Tibial artery (tissue), 4 donors: ENCODE measurements around the gene ISYNA1.

Source experiments
- DNase-seq, 2 donors: peaks; one replicate each; pipeline ENCODE4 v3.0.0-alpha.2; 2019
- H3K27ac ChIP-seq, 2 donors: fragments of 200-600 bp; sonication (generic) in 1 of 2; 1 replicate in 1 of 2; 2 replicates in 1 of 2; pipeline ENCODE4 v1.5.1; 2018 to 2019; ENCODE audit warnings: mild to moderate bottlenecking in 1 of 2
- H3K27me3 ChIP-seq, 2 donors: fragments of 200-600 bp; sonication (generic) in 1 of 2; one replicate each; pipeline versions ENCODE4 v1.5.1 to v1.6.0; 2016 to 2019
- H3K36me3 ChIP-seq, 3 donors: fragments of 200-600 bp; sonication (generic) in 2 of 3; one replicate each; pipeline ENCODE4 v1.5.1; 2016 to 2019; ENCODE audit warnings: mild to moderate bottlenecking in 2 of 3
- H3K4me1 ChIP-seq, 4 donors: fragments of 200-600 bp; sonication (generic) in 2 of 4; 1 replicate in 3 of 4; 2 replicates in 1 of 4; pipeline ENCODE4 v1.5.1; 2016 to 2019
- H3K4me3 ChIP-seq, 2 donors: fragments of 200-600 bp; sonication (generic) in 1 of 2; 1 replicate in 1 of 2; 2 replicates in 1 of 2; pipeline ENCODE4 v1.5.1; 2018 to 2019; ENCODE audit warnings: mild to moderate bottlenecking in 2 of 2
- H3K9me3 ChIP-seq, 3 donors: fragments of 200-600 bp; sonication (generic) in 1 of 3; one replicate each; pipeline ENCODE4 v1.5.1; 2016 to 2019
- intact Hi-C: fragments of 100-400 bp; cut with DNase I; formaldehyde crosslinking; loops from one replicate; pipeline ENCODE4 v1.15.0; 2023; ENCODE audit warnings: low total_unique reads
- TF ChIP-seq, protein P1 (sequence below), 2 experiments: fragments of 200-600 bp in 1 of 2; fragments of 450-650 bp in 1 of 2; IDR thresholded peaks; one replicate each; pipeline ENCODE4 v1.5.1; 2017 to 2019; ENCODE audit warnings: antibody characterized with exemption in 2 of 2, mild to moderate bottlenecking in 1 of 2, moderate library complexity in 1 of 2

Gene ISYNA1

DNA sequence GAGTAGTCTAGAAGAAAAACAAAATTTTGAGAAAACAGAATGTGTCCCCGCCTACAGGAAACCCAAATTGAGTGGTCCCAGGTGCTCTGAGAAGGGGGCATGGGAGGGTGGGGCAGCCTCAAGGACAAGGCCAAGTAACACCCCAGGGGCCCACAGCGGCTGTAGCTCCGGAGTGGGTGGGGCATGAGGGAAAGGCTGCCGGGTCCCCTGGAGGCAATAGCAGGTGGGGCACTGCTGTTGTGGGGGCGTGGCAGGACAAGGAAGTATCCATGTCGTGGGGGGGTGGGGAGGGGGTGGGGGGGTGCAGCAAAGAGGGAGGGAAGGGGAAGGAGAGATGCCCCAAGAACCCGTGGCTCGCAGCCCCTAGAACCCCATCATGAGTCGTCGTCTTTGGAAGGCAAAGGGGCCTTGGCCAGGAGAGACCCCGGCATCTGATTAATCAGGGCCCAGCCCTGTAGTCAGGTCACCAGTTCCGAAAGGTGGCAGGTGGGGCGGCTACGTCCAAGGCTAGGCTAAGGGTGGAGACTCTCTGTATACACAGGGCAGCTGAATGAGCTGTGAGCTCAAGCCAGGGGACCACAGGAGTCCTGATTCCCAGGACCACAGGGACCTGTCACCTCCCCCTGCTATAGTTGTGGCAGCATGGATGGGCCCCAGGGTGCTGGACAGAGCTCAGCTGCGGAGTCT is 7.5 kb upstream of the ISYNA1 start:
- TF ChIP-seq, protein P1, sequence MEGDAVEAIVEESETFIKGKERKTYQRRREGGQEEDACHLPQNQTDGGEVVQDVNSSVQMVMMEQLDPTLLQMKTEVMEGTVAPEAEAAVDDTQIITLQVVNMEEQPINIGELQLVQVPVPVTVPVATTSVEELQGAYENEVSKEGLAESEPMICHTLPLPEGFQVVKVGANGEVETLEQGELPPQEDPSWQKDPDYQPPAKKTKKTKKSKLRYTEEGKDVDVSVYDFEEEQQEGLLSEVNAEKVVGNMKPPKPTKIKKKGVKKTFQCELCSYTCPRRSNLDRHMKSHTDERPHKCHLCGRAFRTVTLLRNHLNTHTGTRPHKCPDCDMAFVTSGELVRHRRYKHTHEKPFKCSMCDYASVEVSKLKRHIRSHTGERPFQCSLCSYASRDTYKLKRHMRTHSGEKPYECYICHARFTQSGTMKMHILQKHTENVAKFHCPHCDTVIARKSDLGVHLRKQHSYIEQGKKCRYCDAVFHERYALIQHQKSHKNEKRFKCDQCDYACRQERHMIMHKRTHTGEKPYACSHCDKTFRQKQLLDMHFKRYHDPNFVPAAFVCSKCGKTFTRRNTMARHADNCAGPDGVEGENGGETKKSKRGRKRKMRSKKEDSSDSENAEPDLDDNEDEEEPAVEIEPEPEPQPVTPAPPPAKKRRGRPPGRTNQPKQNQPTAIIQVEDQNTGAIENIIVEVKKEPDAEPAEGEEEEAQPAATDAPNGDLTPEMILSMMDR (IDR thresholded peaks at IDR 0.05), result no peak
- intact Hi-C loops, result no loop called here
- peaks cover 0 to 2% (median under 1%) of the 10 kb centered on the region in 4 donors for H3K4me1 ChIP-seq
- no peaks in the 10 kb centered on the region for H3K9me3 ChIP-seq
- H3K27ac ChIP-seq, result no peak overlapping the region
- H3K4me3 ChIP-seq, result no peak overlapping the region
- no peaks in the 10 kb centered on the region for H3K27me3 ChIP-seq
- peaks cover 59 to 89% (median 60%) of the 10 kb centered on the region in 3 donors for H3K36me3 ChIP-seq
- no peak for DNase-seq

DNA sequence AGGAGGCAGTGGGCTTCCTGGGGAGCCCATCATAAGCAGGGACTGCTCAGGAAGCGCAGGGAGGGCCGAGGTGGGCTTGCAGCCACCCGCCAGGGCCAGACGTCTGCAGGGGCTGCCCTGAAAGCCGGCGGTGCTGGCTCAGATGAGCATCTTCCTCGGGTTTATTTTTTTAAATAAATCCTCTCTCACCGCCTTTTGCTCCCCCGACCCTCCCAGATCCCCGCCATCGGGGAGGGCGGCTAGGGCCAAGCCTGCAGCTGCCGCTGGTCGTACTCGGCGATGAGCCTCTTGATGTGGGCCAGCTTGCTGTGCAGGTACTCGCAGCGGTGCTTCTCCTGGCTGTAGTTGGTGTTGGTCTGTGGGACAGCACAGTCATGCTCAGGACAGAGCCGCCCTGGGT is 6.6 kb upstream of the ISYNA1 start:
- intact Hi-C loops, result no loop called here

GRCh38 chr19:18443831-18444230 is 5.9 kb upstream of the ISYNA1 start:
- Histone ChIP-seq H3K4me3 (no peak overlapping the region), H3K36me3 (peaks cover 43 to 73% (median 44%) of the 10 kb centered on the region in 3 donors)
- intact Hi-C loops, result no loop called here

More for the DNA sequence above, 6.6 kb upstream of the ISYNA1 start:
- Histone ChIP-seq H3K9me3 (no peaks in the 10 kb centered on the region), H3K36me3 (peaks cover 50 to 80% (median 51%) of the 10 kb centered on the region in 3 donors), H3K4me1 (peaks cover 0 to 7% (median under 1%) of the 10 kb centered on the region in 4 donors), H3K27me3 (no peaks in the 10 kb centered on the region), H3K27ac (no peak overlapping the region), H3K4me3 (no peak overlapping the region)
- DNase-seq, result no peak
- TF ChIP-seq, protein P1 (IDR thresholded peaks at IDR 0.05), result no peak

DNA sequence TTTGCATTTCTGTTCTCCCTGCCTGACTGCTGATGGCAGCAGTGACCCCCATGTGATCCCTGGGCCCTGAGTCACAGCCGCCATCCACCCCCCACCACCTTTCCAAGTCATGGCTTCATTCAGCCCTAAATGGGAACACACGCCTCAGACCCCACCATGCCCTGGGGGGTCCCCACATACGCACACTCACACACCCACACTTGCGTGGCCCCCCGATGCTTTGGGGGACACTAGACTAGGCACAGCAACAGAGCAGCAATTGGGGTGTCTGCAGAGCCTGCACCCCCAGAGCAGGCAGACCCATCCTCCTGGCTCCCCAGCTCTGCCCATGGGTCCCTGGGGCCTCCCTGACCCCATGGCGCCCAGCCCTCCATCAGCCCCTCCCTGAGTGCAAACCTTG is 5.5 kb upstream of the ISYNA1 start:
- Histone ChIP-seq H3K4me1 (peaks cover 0 to 18% (median 11%) of the 10 kb centered on the region in 4 donors), H3K4me3 (no peak overlapping the region), H3K36me3 (peaks cover 39 to 69% (median 40%) of the 10 kb centered on the region in 3 donors), H3K27ac (no peak overlapping the region), H3K9me3 (no peaks in the 10 kb centered on the region), H3K27me3 (no peaks in the 10 kb centered on the region)
- intact Hi-C loops, result no loop called here
- TF ChIP-seq, protein P1 (IDR thresholded peaks at IDR 0.05), result no peak
- DNase-seq, result no peak

More at GRCh38 chr19:18443831-18444230, 5.9 kb upstream of the ISYNA1 start:
- Histone ChIP-seq H3K27ac (no peak overlapping the region), H3K4me1 (peaks cover 0 to 14% (median 6%) of the 10 kb centered on the region in 4 donors), H3K9me3 (no peaks in the 10 kb centered on the region), H3K27me3 (no peaks in the 10 kb centered on the region)
- TF ChIP-seq, protein P1 (IDR thresholded peaks at IDR 0.05), result no peak
- no peak for DNase-seq

- DNase-seq, result no peak
- intact Hi-C loops, result no loop called here
- H3K36me3 ChIP-seq, result peaks cover 35 to 65% (median 38%) of the 10 kb centered on the region in 3 donors
Observed at GRCh38 chr19:18442941-18443340, 5.0 kb upstream of the ISYNA1 start.

More at GRCh38 chr19:18442941-18443340, 5.0 kb upstream of the ISYNA1 start:
- no peaks in the 10 kb centered on the region for H3K9me3 ChIP-seq
- H3K27me3 ChIP-seq, result no peaks in the 10 kb centered on the region
- peaks cover 0 to 23% (median 15%) of the 10 kb centered on the region in 4 donors for H3K4me1 ChIP-seq
- TF ChIP-seq, protein P1 (IDR thresholded peaks at IDR 0.05), result no peak
- no peak overlapping the region for H3K4me3 ChIP-seq
- H3K27ac ChIP-seq, result no peak overlapping the region
